ENCODE results near the gene SCNN1A.

The SCNN1A gene

DNA sequence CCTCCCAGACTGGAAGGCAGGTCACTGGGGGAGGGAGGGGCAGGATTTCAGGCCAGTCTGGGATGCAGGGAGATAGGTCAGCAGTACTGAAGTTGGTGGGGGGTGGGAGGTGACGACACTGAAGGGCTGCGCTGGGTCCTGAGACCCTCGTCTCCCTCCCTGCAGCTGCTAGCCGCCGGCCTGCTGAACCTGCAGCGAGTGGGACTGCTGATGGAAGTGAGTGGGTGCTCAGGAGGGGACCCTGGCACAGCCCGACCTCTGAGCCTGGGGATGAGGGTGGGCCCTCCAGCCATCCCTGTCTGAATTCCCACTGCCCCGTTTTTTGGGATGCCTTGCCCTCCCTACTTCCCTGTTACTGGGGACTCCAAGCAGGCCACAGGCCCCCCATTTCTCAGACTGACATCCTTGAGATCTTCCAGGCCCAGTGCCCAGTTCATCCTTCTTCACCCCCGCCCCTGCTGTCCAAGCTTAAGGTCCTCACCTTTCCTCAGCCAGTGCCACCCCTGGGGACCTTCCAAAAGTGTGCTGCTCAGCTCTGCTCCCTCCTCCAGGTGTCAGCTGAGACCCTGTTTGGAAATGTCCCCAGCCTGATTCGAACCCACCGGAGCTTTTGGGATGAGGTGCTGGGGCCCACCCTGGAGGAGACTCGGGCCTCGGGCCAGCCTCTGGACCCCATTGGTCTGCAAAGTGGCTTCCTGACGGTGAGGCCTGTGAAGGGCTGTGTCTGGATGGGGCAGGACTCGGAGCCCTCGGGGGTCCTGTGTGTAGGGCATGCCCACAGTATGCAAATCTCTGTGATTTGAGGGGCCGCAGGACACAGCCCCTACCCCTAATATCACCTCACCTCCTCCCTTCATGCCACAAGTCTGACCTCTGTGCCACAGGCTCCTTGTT is 59.4 kb downstream of the SCNN1A start:
- no peak for DNase-seq (ENCODE audit: low read depth)

DNA sequence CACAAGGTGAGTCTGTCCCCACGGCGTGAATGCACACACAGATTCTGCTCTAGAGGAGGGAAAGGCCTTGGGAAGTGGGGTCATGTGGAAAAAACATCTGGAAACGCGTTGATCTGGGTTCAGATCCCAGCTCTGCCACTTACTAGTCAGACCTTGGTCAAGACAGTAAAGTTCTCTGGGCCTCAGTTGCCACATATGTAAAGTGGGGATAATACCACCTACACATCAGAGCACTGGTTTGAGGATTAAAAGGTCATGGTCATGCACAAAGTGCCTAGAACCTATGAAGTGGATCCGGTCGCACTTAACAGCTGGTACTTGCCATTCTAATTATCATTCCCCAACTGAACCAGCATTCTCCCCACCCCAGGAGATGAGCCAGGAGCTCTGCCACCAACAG is 60.2 kb downstream of the SCNN1A start:
- DNase-seq (ENCODE audit: low read depth): no peak

DNA sequence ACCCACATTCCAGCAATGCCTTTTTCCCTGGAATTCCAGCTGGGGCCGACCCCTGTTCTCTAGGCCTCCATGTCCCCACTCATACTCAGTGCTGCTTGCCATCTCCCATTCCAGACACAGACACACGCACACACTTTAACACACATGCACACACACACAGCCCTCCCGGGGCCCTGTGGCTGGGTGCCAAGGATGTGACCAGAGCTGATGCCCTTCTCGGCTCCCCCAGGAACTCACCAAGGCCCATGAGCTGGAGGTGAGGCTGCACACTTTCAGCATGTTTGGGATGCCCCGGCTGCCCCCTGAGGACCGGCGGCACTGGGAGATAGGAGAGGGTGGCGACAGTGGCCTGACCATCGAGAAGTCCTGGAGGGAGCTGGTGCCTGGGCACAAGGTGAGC is 60.6 kb downstream of the SCNN1A start:
- DNase-seq (ENCODE audit: low read depth): no peak

DNA sequence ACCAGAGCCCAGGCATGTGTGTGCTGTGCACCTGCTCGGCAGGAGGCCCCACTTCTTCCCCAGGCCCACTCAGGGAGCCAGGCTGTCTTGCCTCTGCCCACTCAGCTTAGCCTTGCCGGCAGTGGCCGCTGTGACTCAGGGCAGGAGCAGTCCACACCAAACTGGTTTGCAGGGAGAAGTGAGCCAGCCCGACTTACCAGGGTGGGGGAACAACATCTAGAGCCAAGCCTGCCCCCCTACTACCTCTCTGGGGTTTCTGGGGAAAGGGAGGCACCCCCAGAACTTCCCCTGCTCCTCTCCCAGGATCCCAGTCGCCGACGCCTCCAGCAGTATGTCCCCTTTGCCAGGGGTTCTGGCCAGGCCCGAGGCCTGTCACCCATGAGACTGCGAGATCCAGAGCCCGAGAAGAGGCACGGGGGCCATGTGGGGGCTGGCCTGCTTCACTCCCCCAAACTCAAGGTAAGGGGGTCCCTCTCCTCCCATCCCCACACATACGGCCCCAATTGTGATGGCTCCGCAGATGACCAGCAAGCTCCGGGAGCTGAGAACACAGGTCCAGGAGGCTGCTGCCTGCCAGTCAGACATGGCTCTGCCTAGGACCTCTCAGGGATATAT is 61.9 kb downstream of the SCNN1A start:
- DNase-seq (ENCODE audit: low read depth): no peak

DNA sequence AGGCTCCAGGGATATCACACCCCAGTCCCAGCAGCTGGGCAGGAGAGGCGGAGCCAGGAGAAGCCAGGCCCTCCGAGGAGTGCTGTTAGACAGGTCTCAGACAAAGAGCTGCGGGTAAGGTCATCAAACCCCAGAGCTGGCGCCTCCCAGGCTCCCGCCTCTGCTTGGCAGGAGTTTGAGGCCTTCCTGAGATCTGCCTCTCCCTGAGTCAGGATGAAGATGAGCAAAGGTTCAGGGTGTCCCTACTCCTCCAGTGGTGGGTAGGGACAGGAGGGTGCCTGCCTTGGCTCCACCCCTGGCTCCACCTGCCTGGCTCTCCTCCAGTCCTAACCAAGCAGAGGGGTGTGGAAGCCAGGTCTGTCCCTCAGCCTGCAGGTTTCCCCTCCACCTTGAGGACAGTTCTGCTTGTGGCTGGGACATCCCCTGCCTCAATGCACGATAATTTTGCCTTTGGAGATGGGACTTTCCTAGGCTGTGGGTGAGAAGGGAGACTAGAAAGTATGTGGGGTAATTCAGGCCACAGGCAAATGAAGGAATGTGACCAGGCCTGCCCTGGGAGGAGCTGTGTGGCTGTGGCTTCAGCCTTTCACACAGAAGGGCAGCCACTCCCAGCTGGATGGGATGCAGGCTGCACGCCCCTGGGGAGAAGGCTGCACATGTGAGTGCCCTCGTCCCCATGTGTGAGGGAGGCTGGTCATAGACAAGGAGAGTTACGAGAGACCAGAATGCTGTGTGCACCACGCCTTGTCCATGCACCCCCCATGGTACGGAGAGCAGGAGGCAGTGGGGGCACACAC is 62.6 kb downstream of the SCNN1A start:
- no peak for DNase-seq (ENCODE audit: low read depth)

DNA sequence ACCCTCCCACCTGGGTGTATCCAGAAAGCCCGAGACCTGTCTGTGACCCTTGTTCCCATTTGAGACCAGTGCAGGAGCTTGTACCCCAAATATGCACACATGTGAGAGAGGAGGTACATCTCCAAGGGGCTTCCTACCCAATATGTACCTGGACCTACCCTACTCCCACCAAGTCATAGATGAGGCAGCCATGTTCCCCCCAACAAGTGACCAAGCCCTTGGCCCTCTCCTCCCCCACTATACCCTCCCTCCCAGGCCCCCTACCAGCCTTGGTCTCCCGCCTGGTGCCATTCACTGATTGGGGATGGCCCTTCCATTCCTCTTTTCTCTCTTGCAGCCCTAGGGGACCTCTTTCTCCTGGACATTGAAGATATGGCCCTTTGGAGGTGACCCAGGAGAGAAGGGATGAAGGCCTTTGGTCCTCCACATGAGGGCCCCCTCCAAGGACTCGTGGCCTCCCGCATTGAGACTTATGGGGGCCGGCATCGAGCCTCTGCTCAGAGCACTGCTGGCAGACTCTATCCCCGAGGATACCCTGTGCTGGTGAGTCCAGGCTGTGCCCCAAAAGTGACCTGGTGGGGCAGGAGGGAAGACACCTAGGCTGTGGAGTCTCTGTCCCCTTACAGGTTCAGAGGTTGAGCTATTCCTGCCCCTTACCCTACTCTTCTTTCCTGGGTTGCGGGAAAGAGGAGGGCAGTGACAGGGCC is 63.4 kb downstream of the SCNN1A start:
- DNase-seq (ENCODE audit: low read depth): no peak

DNA sequence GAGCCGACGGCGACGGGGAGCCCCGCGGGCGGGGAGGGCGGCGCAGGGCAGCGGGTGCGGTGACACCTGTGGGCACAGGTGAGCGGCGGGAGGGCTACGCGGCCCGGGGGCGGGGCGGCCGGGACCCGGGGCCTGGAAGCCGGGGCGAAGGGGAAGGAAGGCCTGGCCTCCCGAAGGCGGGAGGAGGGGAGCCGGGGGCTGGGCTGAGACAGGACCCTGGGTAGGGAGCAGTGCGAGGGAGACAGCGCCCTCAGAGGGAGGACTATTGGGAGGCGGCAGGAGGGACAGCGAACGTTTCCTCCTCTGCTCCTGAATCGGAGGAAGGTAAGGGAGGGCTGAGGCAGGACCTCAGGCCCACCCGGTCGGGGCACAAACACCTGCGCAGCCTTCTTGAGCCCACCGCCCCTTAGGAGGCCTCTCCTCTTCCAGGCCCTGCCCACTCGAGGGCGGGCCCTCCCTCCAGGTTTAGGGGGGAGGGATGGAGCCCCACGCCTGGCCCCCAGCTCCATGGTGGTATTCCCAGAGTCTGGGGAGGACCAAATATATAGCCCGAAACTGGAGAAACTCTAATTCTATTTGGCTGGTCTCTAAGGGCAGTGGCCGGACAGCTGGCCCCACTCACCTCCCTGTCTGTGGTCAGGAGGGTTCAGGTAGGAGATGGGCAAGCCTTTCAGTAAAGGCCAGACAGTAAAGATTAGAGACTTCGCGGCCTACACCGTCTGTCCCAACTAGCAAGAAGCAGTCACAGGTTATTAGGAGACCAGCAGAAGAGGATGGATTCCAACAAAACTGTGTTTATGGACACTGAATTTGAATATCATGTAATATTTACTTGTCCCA is 64.4 kb downstream of the SCNN1A start:
- no peak for DNase-seq (ENCODE audit: low read depth)

DNA sequence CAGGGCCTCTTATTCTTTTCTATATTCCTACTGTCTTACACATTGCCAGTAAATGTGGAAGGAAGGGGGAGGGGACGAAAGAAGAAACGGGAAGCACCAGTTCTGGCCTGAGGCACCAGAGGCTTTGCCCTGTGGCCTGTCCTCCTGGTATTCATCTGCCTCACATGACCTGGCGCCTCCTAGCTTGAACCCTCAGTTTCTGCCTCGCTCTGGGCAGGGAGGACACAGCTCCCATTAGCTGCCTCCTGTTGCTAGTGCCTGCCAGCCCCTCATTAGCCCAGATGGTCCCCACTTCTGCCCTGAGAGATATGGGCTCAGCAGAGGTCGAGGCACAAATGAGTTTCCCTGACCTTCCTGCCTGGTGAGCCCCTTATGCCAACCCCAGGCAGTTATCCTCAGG is 67.8 kb downstream of the SCNN1A start:
- DNase-seq (ENCODE audit: low read depth): no peak

DNA sequence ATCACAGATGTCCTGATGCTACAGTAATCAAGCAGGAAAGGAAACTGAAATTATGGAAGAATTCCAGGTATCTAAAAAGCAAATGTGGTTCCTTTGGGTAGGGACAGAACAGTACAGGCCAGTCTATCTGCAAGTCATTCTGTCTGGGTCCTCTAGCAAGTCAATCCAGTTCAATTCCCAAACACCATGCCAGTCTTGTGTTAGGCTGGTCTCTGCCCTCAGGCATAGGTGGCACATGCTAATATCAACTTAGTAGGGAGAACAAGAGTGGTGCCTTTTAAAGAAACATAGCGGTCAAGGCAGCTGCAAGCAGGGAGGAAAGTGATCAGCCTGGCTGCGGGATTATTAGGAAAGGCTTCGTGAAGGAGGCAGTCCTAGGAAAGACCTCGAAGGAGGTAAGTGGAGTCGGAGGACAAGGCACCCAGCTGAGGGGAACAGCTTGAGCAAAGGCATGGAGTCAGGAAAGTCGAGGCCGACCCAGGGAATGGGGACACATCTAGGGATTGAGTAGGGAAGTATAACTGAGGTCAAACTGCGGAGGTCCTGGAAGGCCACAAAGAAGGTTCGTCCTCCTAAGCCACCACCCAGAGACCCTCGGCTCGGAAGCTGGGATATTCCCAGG is 68.7 kb downstream of the SCNN1A start:
- DNase-seq (ENCODE audit: low read depth): no peak

DNA sequence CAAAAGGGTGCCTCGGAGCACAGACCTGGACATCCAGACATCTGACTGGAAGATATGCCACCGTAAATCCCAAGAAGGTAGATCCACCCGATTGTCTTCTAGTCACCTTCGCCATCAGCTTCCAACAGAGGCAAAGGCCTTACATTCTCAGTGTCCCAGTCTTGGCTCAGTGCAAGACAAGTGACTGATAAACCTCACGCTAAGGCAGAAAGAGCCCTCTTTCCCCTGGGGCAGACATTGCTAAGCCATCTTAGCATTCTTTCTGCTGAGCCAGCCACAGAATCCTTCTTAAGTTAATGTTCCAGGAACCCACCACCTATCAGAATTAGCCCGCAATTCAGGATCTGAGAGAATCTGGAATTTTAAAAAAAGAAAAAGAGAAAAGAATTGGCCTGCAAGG is 69.2 kb downstream of the SCNN1A start:
- no peak for DNase-seq (ENCODE audit: low read depth)

DNA sequence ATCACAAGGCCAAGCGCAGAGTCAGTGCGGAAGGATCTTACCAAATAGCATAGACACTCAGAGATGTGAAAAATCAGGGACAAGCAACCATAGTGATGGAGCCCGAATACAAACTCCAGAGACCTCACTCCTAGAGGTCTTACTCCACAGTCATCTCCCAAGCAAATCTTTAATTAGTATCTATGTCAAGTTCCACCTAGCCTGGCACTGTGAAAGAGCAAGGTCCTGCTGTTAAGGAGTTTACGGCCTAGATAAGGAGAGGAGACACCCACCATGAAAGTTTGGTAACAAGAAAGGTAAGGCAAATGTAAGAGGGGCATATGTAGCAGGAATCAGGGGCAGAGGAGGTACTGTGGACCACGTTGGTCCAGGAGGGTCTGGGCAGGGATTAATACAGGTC is 72.3 kb downstream of the SCNN1A start:
- DNase-seq (ENCODE audit: low read depth): no peak

DNA sequence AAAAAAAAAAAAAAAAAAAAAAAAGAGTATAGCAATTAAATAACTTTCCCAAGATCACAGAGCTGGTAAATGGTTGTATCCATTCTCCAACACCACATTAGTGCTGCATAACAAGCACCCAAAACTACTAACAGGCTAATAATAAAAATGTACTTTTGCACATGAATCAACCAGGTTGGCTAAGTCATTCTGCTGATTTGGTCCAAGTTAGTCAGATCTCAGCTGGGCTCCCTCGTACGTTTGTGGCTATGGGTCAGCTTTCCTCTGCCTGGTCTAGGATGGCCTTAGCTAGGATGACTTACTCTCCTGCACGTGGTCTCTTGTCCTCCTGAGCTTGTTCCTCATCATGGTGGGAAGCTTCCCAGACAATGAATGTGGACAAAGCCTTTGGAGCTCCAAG is 72.7 kb downstream of the SCNN1A start:
- DNase-seq (ENCODE audit: low read depth): no peak

DNA sequence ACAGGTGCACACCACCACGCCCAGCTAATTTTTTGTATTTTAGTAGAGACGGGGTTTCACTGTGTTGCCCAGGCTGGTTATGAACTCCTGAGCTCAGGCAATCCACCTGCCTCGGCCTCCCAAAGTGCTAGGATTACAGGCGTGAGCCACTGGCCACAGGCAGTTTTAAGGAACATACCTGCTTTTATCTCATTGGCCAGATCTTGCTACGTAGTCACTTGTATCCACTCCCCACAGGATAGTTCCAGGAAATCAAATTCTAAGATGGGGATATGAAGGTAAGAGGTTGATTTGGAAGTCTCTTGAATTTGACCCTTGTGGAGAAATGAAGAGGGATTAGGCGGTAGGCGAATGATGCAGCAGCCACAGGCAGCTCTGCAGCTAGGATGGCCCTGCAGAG is 73.6 kb downstream of the SCNN1A start:
- no peak for DNase-seq (ENCODE audit: low read depth)

DNA sequence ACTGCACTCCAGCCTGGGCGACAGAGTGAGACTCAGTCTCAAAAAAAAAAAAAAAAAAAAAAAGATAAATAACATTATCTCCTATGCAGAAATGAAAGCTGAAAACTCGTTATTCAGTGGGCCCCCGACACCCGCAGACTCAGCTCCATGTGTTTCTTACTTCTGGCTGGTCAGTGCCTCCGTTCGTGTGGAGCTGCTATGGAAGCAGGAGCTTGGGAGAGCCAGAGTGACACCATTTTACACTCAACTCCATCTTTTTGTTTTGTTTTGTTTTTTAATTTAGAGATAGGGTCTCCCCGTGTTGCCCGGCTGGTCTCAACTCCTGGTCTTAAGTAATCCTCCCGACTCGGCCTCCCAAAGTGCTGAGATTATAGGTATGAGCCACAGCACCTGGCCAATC is 78.2 kb downstream of the SCNN1A start:
- DNase-seq (ENCODE audit: low read depth): no peak
